Neutrophil (primary cell): Measurements from ENCODE around the gene CALML4.
A peak's percentile ranks its signal among the peaks of the same experiment; 100 is the strongest.

Source experiments
- H3K27ac ChIP-seq: fragments of 200-600 bp; sonication (generic); 2 replicates; pipeline ENCODE4 v1.5.1; 2016; ENCODE audit warnings: mild to moderate bottlenecking, moderate library complexity
- H3K27me3 ChIP-seq: fragments of 200-600 bp; sonication (generic); 2 replicates; pipeline ENCODE4 v1.6.0; 2016; ENCODE audit warnings: mild to moderate bottlenecking
- H3K36me3 ChIP-seq: fragments of 200-600 bp; sonication (generic); 2 replicates; pipeline ENCODE4 v1.5.1; 2017
- H3K4me1 ChIP-seq, 2 experiments: fragments of 200-600 bp in 1 of 2; sonication (generic) in 1 of 2; 1 replicate in 1 of 2; 2 replicates in 1 of 2; pipeline versions ENCODE4 v1.5.1 to v1.6.1; 2013 to 2016; ENCODE audit warnings: low read depth in 1 of 2, low read length in 1 of 2, mild to moderate bottlenecking in 1 of 2, moderate library complexity in 1 of 2; ENCODE audit not compliant: control insufficient read depth in 1 of 2, insufficient read depth in 1 of 2
- H3K4me3 ChIP-seq, 2 experiments: fragments of 200-600 bp in 1 of 2; sonication (generic) in 1 of 2; 1 replicate in 1 of 2; 2 replicates in 1 of 2; pipeline ENCODE4 v1.5.1; 2013 to 2016; ENCODE audit warnings: low read depth in 1 of 2, low read length in 1 of 2, mild to moderate bottlenecking in 1 of 2, moderate library complexity in 1 of 2
- H3K9me3 ChIP-seq: fragments of 200-600 bp; sonication (generic); 2 replicates; pipeline ENCODE4 v1.5.1; 2016
- TF ChIP-seq, protein P1 (sequence below): fragments of 200-600 bp; sonication (generic); IDR thresholded peaks from 2 replicates; pipeline ENCODE4 v1.5.1; 2016; ENCODE audit warnings: antibody characterized with exemption

The CALML4 gene

DNA sequence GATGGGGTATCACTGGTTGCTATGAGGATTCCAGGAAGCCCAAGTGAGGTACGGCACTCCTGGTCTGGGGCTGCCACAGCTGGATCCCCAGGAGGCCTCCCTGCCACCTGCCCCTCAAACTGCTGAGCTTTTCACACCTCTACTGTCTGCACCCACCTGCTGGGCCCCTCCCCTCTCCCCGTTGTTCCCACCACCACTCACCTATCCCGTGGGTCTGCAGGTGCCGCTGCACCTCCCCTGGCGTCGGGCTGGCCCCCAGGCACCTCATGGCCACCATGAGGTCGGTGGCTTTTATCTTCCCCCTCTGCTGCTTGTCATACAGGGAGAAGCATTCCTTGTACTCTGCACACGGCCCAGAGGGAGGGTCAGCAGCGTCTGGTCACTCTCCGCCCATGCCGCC lies 5.8 kb downstream of the CALML4 start:
- Histone ChIP-seq H3K27ac (peak overlapping the region; percentile 0), H3K36me3 (peaks cover 38% of the 10 kb centered on the region), H3K4me3 (no peak overlapping the region), H3K27me3 (no peaks in the 10 kb centered on the region), H3K9me3 (no peaks in the 10 kb centered on the region), H3K4me1 (peaks cover 10 to 12% of the 10 kb centered on the region in 2 experiments)
- TF ChIP-seq, protein P1, sequence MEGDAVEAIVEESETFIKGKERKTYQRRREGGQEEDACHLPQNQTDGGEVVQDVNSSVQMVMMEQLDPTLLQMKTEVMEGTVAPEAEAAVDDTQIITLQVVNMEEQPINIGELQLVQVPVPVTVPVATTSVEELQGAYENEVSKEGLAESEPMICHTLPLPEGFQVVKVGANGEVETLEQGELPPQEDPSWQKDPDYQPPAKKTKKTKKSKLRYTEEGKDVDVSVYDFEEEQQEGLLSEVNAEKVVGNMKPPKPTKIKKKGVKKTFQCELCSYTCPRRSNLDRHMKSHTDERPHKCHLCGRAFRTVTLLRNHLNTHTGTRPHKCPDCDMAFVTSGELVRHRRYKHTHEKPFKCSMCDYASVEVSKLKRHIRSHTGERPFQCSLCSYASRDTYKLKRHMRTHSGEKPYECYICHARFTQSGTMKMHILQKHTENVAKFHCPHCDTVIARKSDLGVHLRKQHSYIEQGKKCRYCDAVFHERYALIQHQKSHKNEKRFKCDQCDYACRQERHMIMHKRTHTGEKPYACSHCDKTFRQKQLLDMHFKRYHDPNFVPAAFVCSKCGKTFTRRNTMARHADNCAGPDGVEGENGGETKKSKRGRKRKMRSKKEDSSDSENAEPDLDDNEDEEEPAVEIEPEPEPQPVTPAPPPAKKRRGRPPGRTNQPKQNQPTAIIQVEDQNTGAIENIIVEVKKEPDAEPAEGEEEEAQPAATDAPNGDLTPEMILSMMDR, result no peak

DNA sequence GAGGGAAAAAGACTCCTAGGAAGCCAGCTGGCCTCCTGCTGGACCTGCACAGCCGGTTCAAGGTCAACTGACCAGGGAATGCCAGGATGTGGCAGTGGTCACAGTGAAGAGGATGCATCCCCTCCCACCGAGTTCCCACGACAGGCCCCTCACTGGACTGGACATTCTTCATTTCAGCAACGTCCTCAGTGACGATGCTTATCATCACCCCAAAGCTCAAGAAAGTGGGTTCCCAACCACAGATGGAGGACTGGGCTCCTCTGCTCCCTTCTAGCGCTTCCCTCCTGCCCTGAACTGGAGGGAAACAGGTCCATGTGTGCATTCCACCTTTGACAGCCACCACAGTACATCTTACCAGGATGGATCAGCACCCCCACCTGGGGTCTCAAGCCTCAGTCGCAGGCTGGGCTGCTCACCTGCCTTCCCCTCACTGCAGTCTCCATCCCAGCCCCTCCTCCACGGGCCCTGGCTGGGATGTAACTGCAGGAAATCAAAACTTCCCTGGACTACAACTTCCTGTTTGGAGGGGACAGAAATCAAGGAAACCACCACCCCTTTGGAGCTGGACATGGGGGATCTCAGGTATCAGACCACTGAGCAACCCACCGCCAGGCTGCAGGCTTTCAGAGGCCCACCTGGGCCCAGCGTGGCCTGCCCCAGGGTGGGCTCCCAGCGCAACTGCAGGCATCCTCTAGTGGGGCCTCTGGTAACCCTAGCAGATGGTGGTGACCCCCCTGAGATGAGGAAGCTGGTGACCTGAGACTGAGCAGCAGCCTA lies 7.3 kb downstream of the CALML4 start:
- Histone ChIP-seq H3K9me3 (no peaks in the 10 kb centered on the region), H3K27me3 (no peaks in the 10 kb centered on the region), H3K4me1 (no peaks in the 10 kb centered on the region), H3K27ac (peak overlapping the region; percentile 15), H3K36me3 (peaks cover 52% of the 10 kb centered on the region), H3K4me3 (no peak overlapping the region)
- TF ChIP-seq, protein P1, result no peak

DNA sequence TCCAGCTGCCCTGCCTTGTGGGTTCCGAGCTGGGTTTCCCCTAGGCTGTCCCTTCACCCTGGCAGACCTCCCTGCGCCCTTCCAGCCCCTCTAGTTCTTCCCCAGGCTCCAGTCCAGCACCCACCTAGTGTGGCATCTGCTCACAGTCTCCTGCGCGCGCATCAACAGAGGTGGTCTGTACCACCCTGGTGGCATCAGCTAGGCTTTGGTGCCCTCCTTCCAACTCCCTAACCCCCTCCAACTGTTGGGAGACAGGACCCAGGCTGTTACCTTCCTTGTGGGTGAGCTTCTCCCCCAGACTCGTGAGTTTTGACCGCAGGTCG lies 8.0 kb downstream of the CALML4 start:
- Histone ChIP-seq H3K9me3 (no peaks in the 10 kb centered on the region), H3K27me3 (no peaks in the 10 kb centered on the region), H3K27ac (peak overlapping the region; percentile 15), H3K4me3 (no peak overlapping the region), H3K36me3 (peaks cover 59% of the 10 kb centered on the region), H3K4me1 (no peaks in the 10 kb centered on the region)
- TF ChIP-seq, protein P1, result no peak

DNA sequence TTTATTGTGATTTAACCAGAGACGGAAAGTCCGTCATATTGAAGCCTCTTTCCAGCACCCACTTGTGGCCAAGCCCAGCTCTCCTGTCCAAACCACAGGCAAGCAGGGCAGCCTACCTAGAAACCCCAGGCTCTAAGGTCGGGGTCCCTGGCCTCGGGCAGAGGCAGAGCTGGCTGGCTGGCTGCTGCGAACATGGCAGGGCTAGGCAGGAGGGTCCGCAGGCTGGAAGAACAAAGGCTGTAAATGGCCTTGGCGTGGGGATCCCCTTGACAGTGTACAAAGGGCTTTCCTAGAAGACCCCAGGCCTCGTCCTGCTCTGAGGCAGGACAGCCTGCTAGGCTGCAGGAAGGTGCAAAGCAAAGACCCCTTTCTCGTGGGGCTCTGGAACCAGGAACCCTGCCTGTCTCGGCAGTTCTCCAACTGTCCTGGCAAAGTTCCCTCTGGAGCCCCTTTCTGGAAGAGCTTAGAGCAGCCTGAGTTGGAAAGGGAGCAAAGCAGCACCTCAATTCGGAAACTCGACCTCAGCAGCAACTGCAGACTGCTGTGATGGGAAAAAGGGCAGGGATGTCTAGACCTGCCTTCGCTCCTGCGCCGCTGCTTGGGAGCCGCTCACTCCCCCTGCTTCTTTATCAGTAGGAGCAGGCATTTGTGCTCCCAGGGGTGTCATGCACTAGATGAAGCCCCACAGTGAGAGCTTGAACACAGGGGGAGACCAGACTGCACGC lies 8.5 kb downstream of the CALML4 start:
- TF ChIP-seq, protein P1, result no peak
- peaks cover 64% of the 10 kb centered on the region for H3K36me3 ChIP-seq
- no peaks in the 10 kb centered on the region for H3K4me1 ChIP-seq
- H3K27ac ChIP-seq, result peak overlapping the region; percentile 51
- H3K4me3 ChIP-seq, result no peak overlapping the region
- H3K27me3 ChIP-seq, result no peaks in the 10 kb centered on the region
- no peaks in the 10 kb centered on the region for H3K9me3 ChIP-seq

DNA sequence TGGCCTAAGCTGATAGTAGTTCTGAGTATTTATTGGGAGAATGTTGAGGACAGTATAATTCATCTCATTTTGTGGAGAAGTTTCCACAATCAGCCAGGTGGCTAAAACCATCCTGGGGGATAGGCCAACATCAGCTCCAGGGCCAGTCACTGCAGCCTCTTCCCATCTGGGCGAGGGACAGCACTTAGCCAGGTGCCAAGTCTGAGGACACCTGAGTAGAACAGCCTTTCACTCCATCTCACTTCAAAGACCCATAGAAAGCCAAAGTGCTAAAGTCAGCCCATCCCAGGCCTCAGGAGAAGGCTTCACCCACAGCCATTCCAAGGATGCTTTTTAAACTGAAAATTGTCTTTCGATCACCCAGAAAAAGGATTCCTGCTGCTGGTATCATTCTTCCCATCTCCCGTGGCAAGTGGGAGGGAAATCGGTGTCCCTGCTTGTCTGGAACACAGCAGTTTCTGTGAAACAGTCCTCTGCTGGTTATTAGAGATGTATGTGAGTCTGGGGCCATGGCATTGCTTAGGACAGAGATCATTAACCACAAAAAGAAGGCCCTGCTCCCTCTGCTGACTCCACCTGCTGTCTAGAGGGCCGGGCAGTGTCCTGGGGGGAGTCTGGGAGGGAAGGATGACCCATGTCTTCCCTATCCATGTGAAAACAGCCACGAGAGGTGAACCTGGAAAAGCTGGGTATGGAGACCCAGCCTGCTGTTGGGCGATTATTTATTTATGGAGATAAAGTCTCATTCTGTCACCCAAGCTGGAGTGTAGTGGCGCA lies 9.6 kb downstream of the CALML4 start:
- no peaks in the 10 kb centered on the region for H3K9me3 ChIP-seq
- TF ChIP-seq, protein P1, result no peak
- H3K4me1 ChIP-seq, result no peaks in the 10 kb centered on the region
- H3K27ac ChIP-seq, result peak overlapping the region; percentile 51
- H3K27me3 ChIP-seq, result no peaks in the 10 kb centered on the region
- H3K36me3 ChIP-seq, result peaks cover 73% of the 10 kb centered on the region
- H3K4me3 ChIP-seq, result no peak overlapping the region
